Measurements from ENCODE around the gene LAMC1.
A peak's percentile ranks its signal among the peaks of the same experiment; 100 is the strongest.

Gene LAMC1

DNA sequence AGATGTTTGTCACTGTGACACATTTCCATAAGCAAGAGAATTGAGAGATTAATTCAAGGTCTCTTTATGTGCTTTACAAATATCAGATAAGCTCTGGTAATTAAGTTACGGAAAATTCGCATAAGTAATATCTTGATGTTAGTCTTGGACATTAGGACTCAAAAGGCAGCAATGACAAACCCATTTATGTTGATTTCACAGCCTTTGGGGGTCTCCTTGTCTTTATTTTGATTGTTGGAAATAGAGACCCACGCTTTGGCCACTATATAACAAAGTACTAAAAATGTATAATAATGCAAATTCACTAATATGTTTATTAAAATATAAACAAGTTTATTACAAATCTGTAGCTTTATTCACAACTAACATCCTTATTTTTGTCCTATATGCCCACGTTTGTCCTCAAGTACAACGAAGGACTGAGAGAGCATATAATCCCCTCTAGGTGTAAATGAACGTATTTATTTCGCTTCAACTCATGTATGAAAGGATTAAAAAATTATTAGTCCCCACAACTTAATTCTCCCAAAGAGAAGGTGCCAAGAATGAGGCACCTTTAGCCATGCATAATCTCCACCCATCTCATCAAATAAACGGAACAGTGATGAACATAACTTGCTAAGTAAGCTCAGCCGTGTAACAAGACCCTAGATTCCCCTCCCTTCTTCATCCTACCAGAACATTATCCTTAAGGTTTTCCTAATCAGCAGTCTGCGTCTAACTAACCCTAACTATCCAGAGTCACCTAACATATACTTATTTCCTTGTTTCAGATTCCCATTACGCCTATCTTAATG, 1.6 kb upstream of the LAMC1 start:
- no peak for DNase-seq

DNA sequence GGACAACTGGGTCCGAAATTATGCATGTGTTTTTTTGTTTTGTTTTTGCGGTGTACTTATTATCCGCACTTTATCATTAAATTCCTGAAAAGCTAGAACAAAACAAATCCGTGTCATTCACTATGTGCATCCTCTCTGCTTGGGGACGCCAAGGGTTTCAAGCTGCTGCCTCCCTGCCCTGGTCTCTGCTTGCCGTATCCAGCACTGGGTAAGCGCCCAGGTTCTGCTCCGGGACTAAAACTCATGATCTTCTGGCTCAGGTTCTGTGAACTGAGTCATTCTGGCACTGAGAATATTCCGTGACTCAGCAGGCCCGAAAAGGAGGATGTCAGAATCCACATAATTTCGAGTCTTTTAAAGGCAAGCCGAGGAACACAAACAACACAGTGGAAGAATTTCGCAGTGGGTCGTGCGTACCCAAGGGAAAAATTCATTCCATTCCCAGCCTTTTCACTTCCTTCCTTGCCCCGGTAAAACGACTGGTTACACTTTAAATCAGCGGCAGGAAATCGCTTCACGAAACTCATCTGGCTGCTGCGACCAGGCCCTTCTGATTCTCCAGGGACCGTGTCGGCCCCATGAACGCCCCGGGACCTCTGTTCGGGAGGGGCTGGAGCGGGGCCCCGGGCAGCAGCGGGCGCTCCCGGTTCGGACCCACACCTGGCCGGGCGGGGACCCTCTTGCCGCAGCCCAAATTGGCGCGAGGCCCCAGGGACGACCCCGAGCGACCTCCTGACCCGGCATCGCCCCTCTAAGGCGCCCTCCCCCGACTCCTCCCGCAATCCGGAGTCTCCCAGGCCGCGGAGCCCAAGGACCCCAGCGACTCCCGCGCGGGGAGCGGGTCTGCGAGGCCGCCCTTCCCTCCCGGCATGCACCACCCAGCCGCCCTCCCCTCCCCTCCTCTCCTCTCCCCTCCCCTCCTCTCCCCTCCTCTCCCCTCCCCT, 746 bp upstream of the LAMC1 start:
- peak in 1 of 5 experiments; percentile 20 for DNase-seq

DNA sequence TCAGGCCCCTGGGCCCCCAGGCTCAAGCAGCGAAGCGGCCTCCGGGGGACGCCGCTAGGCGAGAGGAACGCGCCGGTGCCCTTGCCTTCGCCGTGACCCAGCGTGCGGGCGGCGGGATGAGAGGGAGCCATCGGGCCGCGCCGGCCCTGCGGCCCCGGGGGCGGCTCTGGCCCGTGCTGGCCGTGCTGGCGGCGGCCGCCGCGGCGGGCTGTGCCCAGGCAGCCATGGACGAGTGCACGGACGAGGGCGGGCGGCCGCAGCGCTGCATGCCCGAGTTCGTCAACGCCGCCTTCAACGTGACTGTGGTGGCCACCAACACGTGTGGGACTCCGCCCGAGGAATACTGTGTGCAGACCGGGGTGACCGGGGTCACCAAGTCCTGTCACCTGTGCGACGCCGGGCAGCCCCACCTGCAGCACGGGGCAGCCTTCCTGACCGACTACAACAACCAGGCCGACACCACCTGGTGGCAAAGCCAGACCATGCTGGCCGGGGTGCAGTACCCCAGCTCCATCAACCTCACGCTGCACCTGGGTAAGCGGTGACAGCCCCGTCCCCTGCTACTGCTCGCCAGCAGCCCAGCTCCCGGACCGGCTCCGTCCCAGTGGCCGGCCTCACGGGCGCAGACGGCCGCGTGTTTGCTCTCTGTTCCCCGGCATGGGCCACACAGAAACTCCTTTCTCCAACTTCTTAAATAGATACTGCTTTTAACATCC, 539 bp downstream of the LAMC1 start:
- peak in 2 of 5 experiments; percentile 12 to 36 for DNase-seq

DNA sequence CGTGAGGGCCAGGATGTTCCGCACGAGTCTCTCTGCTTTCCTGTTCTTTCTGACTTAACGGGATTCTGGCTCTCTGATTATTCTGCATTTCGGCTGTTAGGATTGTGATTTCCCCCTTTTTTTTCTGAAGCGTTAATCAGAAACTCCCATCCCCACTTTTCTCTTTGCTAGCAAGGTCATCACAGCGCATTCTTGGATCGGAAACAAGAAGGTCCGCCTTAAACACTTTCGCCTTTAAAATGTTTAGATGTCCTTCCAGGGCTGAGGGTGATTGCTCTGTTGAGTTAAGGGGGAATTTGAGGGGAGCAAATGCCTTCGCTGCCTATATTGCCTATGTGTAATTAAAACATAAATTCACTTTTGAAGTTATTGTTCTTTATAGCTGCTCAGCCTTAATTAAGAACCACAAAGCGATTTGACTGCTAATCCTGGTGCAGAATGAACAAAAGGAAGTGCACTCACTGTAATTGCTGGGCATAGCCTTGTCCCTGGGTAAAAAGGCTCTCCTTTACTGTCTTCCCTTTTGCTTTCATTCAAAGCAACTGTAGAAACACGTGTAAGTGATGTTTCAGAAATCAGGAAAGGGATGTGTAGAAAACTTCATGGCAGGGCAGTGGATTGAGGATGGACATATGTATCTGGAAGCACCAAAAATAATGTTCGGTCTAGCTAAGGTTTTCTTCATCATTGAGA, 1.2 kb downstream of the LAMC1 start:
- DNase-seq, result no peak

DNA sequence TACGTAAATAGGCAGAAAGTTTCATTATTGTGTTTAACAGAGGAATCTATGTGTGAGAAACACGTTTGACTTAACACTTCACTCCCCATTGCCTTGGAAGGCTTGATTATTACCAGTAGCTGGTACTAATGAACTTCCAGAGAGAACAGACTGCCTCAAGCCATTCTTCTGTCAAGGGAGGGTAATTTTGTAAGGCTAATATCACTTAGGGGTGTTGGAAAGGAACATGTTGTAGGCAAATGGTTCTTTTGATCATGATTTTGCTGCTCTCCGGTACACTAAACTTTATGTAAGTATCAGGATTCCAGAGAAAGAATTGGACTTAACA, 1.8 kb downstream of the LAMC1 start:
- no peak for DNase-seq

DNA sequence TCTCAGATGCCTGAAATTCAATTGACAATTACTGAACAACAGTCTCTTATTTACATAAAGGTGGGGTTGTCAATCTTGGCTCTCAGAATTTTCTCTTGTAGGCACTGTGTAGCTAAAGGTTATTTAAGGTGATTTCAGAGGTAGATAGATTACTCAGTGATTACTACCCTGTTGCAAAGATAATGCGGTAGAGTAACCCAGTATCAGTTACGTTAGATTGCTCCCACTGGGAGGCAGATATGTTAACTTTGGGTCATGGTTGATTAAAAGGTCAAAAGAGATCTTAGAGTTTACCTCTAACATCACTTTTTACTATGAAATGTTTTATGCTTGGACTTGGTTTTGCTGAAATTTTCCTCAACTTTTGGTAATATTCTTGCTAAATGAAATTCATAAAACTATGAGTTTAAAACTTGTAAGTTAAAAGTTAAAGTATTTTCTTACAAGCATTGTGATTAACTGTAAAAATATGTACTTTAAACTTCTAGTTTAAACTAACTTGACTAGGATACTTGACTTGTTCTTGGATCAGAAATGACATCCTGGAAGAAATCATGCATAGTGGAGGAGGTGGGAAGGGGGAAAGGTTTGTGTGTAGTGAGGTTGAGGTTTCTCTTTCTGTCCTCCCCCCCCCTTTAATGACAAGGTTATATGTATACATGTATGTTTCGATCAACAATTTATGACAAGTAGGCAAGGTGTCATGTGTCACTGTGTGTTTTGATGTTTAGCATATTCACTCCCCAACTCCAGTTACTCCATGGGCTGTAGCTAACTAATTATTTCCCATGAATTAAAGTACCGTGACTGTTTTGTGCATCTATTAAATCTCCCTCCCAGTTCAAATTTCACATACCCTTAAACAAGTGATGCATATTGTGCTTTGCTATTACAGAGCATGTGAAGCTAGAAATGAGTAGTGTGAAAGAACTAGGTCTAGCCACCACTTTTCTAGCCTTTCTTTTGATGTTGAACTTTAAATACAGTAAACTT, 2.9 kb downstream of the LAMC1 start:
- DNase-seq, result no peak

DNA sequence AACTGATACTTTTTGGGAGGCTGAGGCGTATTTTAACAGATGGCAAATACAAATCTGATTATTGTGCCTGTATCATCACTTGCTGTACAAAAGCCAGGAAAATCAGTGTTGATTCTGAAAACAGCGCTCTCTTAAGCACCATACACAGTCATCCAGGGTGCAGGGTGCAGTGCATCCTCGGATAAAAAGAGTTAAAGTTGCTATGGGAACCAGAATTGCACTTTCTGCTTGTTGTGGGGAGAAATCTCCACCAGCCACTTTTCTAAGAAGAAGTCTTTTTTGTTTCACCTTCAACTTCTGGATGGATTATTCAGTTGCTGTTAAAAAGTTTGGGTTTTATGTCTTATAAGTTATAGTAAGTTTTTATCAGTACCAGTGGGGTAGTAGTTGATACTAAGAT, 3.8 kb downstream of the LAMC1 start:
- DNase-seq, result no peak

DNA sequence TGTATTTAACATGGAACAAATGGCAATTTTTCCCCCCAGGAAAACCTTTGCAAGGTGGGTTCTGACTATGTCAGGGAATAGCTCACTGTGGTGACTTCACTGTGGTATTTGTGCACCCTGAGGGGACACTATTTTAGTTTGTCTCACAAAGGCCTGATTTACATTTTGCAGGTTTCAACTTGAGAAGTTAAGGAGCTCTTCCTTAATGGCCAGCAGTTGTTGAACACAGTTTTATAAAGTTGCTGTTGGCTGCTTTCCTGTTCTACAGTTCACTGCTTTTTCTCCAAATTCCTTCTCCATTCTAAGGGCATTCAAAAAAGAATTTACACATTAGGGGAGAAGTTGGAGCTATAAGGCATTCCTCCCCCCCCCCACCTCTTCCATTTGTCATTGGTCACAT, 4.6 kb downstream of the LAMC1 start:
- DNase-seq, result no peak

DNA sequence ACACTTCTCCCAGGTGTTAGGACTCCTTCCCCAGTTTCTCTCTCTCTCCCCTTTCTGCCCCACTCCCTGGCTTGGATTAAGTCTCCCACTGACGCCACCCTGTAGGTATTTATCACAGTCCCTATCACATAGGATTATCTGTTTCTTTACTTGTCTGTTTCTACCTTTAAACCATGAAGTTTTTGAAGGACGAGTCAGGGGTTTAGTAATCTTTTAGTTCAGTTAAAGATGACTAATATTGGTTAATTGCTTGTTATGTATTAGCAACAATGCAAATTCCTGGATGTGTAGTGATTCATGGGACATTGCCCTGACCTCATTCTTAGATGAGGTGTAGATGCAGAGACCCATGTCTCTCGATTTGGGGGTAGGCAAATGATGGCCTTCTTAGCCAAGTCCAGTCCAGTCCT, 6.4 kb downstream of the LAMC1 start:
- no peak for DNase-seq

- DNase-seq, result no peak
Measured at GRCh38 chr1:183030053-183030452, 6.8 kb downstream of the LAMC1 start.

DNA sequence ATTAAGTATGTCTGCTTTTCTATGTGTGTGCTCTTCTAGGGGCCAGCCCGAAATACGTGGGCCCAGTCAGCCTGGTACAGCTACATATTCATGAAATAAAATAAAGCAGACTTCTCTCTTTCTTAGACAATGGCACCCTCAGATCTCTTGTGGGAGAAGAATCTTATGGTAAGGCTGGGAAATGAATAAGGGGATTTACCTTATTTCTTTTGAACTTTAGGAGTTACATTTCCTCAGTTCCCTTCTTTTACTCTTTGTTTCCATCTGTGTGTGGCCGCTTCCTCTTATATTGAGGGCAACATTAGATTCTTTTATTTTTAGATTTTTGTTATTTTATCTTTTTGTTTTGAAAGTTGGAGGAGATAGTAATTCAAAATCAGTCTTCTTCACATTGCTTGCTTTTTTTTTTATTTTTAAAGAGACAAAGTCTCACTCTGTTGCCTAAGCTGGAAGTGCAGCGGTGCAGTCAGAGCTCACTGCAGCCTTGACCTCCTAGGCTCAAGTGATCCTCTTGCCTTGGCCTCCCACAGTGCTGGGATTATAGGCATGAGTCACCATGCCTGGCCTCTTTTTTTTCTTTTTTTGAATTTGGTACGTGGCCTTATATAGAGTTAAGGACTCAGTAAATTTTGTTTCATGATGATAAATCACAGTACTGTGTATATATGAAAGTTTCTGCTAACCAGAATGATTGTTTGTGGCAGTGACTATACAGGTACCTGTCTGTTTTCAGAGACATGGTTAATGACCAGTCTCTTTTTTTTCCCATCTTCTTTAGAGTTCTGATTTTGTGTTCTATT, 9.1 kb downstream of the LAMC1 start:
- DNase-seq, result no peak

DNA sequence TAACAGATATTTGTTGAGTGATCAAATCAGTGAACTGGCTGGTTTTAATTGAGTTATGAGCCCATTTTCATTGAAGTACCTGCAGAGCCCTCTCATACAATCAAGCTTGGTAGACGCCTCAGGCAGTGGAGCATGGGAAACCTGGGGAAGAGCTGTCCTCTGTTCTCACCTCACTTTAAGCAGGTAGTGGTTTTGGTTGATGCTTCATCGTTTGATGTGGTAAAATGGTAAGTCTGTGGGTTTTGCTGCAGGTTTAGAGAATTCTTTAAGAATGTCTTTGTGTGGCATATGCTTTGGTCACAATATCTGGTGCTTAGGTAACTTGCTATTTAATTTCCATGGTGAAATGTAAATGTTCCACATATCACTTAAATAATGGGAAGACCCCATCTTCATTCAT, 10.0 kb downstream of the LAMC1 start:
- peak in 1 of 5 experiments; percentile 19 for DNase-seq

DNA sequence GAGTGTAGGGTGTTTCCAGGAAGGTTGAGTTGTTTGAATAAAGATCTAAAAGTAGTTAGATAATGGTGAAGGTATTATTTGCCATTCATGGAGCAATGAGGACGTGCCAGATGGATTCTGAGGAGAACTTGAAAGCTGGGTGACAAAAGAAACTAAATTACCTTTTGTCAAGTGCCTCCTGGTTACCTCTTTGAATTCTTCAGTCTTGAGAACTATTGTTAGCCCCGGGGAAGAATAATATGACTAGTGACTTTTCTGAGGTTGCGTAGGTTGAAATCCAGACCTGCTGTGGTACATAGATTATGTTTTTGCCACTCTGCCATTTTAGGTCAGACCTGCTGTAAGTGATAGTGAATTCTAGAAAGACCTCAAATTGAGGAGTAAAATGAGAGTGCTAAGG, 11.5 kb downstream of the LAMC1 start:
- no peak for DNase-seq

- no peak for DNase-seq
Measured at GRCh38 chr1:183038333-183038866, 15.2 kb downstream of the LAMC1 start.

- no peak for DNase-seq
Measured at GRCh38 chr1:183038913-183039312, 15.7 kb downstream of the LAMC1 start.

GRCh38 chr1:183039330-183039729, 16.1 kb downstream of the LAMC1 start:
- DNase-seq, result no peak

- no peak for DNase-seq
Measured at GRCh38 chr1:183039985-183040447, 16.8 kb downstream of the LAMC1 start.

GRCh38 chr1:183040547-183040971, 17.3 kb downstream of the LAMC1 start:
- no peak for DNase-seq

DNA sequence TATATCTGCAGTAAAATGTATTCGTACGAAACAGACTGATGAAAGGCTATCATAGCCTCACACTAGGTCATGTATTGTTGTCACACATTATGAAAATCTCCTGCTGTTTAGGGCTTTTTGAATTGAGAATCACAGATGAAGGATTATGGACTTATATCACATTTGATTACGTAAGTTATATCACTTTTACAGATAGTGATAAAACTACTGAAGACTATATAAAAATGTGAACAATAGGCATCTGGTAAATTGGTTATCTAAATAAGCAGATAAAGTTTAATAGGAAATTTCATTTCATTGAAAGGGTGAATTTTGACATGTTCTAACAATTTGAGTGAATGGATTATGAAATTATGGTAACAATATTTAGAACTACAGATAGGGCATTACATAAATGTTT, 20.0 kb downstream of the LAMC1 start:
- DNase-seq, result no peak
